ENCODE measurements around the gene C1QB. TPM values are rescaled to one million over a fixed set of nuclear protein-coding genes. Genes with fewer than 3 reads are reported as not detected.

Gene C1QB
- total and polyA plus RNA-seq, 2 donors (not counting 1 experiment from before 2014, with no cell fraction given): 0.16 TPM; not detected in 1

DNA sequence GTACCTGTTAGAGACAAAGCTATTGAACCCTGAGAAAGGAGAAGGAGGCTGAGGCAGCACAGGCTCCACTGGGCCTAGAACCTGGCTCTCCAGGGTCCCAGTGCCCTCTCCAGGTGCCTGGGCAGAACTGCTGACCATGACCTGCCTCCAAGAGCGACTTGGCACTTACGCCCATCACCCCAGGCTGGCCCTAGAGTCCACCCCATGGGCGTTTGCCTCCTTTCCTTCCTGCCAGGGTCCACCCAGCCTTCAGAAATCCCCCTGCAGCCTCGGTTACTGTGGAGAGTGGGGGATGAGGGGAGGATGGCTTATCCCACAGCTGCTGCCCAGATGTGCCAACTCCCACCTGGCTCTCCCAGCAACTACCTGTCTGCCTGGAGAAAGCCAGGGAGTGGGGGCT is 31.3 kb upstream of the C1QB start:
- Histone ChIP-seq H3K9ac (ENCODE audit: low read length) (no peak overlapping the region), H3K27me3 (replicated peaks in 1 of 4; ENCODE audit: control extremely low read depth in 1 of 4, control insufficient read depth in 3 of 4, insufficient read depth in 4 of 4, low read length in 3 of 4) (peaks cover 0 to 11% (median 2%) of the 10 kb centered on the region in 4 experiments), H2AFZ (ENCODE audit: insufficient read depth, low read depth, low read length, poor library complexity, severe bottlenecking) (no peak overlapping the region), H3K36me3 (replicated peaks in 1 of 2; ENCODE audit: control extremely low read depth in 1 of 2, control insufficient read depth in 1 of 2, extremely low read depth in 1 of 2, insufficient read depth in 2 of 2, low read length in 1 of 2) (no peaks in the 10 kb centered on the region), H3K4me3 (ENCODE audit: control extremely low read depth in 1 of 5, extremely low read depth in 1 of 5, insufficient read depth in 1 of 5, low read depth in 2 of 5, low read length in 4 of 5) (no peak overlapping the region), H3K9me3 (ENCODE audit: control extremely low read depth in 1 of 3, control insufficient read depth in 2 of 3, insufficient read depth in 1 of 3, low read length in 2 of 3) (no peaks in the 10 kb centered on the region), H4K20me1 (ENCODE audit: control insufficient read depth, insufficient read depth, low read length, poor library complexity, severe bottlenecking) (no peaks in the 10 kb centered on the region), H3K4me1 (ENCODE audit: control insufficient read depth in 2 of 2, insufficient read depth in 2 of 2, low read length in 2 of 2) (no peaks in the 10 kb centered on the region), H3K4me2 (replicated peaks; ENCODE audit: low read depth, low read length, poor library complexity, severe bottlenecking) (no peak overlapping the region), H3K79me2 (ENCODE audit: control insufficient read depth, insufficient read depth, low read length) (no peaks in the 10 kb centered on the region), H3K27ac (ENCODE audit: low read length in 2 of 2) (no peak overlapping the region)
- WGBS (ENCODE audit: insufficient coverage): 60% methylated on average over 3 of the region's 4 CpGs
- no peak for TF ChIP-seq EZH2 (IDR thresholded peaks at IDR 0.05; ENCODE audit: borderline replicate concordance, insufficient read depth, low read depth, low read length, poor library complexity, severe bottlenecking)
- TF ChIP-seq, protein P1, sequence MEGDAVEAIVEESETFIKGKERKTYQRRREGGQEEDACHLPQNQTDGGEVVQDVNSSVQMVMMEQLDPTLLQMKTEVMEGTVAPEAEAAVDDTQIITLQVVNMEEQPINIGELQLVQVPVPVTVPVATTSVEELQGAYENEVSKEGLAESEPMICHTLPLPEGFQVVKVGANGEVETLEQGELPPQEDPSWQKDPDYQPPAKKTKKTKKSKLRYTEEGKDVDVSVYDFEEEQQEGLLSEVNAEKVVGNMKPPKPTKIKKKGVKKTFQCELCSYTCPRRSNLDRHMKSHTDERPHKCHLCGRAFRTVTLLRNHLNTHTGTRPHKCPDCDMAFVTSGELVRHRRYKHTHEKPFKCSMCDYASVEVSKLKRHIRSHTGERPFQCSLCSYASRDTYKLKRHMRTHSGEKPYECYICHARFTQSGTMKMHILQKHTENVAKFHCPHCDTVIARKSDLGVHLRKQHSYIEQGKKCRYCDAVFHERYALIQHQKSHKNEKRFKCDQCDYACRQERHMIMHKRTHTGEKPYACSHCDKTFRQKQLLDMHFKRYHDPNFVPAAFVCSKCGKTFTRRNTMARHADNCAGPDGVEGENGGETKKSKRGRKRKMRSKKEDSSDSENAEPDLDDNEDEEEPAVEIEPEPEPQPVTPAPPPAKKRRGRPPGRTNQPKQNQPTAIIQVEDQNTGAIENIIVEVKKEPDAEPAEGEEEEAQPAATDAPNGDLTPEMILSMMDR (IDR thresholded peaks at IDR 0.05): no peak
- Mint-ChIP-seq H3K27me3 (peaks cover 43% of the 10 kb centered on the region), H3K4me3 (no peak overlapping the region), H3K27ac (no peak overlapping the region), H3K9me3 (ENCODE audit: insufficient read depth) (no peaks in the 10 kb centered on the region), H3K4me1 (no peaks in the 10 kb centered on the region)
- DNase-seq (no peak), ATAC-seq (ENCODE audit: low read depth) (no peak)
- ChIA-PET CTCF (no interaction called here), POLR2A (no interaction called here)
- intact Hi-C loops (cut with micrococcal nuclease): no loop called here

DNA sequence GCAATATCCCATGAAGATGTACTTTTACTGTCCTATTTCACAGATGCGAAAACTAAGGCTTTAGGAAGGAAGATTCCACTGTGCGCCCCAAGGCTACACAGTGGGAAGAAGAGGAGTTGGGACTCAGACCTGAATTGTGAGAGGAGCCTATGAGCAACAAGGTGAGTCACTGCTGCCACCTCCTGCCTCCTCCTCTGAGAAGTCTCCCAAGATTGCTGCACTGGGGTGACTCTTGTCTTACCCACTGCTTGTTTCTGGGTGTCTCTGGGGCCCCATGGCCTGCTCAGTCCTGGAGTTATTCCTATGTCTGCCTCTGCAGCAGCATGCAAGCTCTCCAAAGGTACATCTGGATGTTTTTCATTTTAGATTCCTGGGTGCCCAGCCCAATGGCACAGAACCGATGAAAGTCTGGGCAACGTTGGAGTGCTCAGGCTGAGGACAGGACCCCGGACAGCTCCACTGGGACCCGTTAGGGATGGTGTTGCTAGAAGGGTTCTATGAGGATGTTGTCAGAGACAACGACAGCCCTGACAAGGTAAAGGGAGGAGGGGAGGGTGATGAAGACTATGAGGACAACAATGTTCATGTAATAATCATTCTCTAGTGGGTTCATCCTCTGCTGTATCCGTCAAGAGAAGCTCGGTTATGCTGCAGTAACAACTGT is 27.6 kb upstream of the C1QB start:
- POLR2A ChIA-PET: no interaction called here
- H3K27me3 Mint-ChIP-seq: peaks cover 48% of the 10 kb centered on the region
- Histone ChIP-seq H3K4me1 (ENCODE audit: control insufficient read depth in 2 of 2, insufficient read depth in 2 of 2, low read length in 2 of 2) (no peaks in the 10 kb centered on the region), H3K9ac (ENCODE audit: low read length) (no peak overlapping the region), H3K36me3 (replicated peaks in 1 of 2; ENCODE audit: control extremely low read depth in 1 of 2, control insufficient read depth in 1 of 2, extremely low read depth in 1 of 2, insufficient read depth in 2 of 2, low read length in 1 of 2) (no peaks in the 10 kb centered on the region), H4K20me1 (ENCODE audit: control insufficient read depth, insufficient read depth, low read length, poor library complexity, severe bottlenecking) (no peaks in the 10 kb centered on the region), H3K27me3 (replicated peaks in 1 of 4; ENCODE audit: control extremely low read depth in 1 of 4, control insufficient read depth in 3 of 4, insufficient read depth in 4 of 4, low read length in 3 of 4) (peaks cover 0 to 8% (median 2%) of the 10 kb centered on the region in 4 experiments), H3K4me2 (replicated peaks; ENCODE audit: low read depth, low read length, poor library complexity, severe bottlenecking) (no peak overlapping the region), H3K4me3 (ENCODE audit: control extremely low read depth in 1 of 5, extremely low read depth in 1 of 5, insufficient read depth in 1 of 5, low read depth in 2 of 5, low read length in 4 of 5) (no peak overlapping the region), H3K27ac (ENCODE audit: low read length in 2 of 2) (no peak overlapping the region), H2AFZ (ENCODE audit: insufficient read depth, low read depth, low read length, poor library complexity, severe bottlenecking) (no peak overlapping the region), H3K79me2 (ENCODE audit: control insufficient read depth, insufficient read depth, low read length) (no peaks in the 10 kb centered on the region), H3K9me3 (ENCODE audit: control extremely low read depth in 1 of 3, control insufficient read depth in 2 of 3, insufficient read depth in 1 of 3, low read length in 2 of 3) (no peaks in the 10 kb centered on the region)
- CTCF ChIA-PET: no interaction called here
- no peak overlapping the region for H3K4me3 Mint-ChIP-seq
- H3K9me3 Mint-ChIP-seq (ENCODE audit: insufficient read depth): no peaks in the 10 kb centered on the region
- no peak for ATAC-seq (ENCODE audit: low read depth)
- no peak for TF ChIP-seq EZH2 (IDR thresholded peaks at IDR 0.05; ENCODE audit: borderline replicate concordance, insufficient read depth, low read depth, low read length, poor library complexity, severe bottlenecking)
- TF ChIP-seq, protein P1 (IDR thresholded peaks at IDR 0.05): no peak
- H3K4me1 Mint-ChIP-seq: no peaks in the 10 kb centered on the region
- H3K27ac Mint-ChIP-seq: no peak overlapping the region
- DNase-seq: no peak
- 33% methylated on average over 8 of the region's 9 CpGs for WGBS (ENCODE audit: insufficient coverage)
- intact Hi-C loops (cut with micrococcal nuclease): no loop called here

Data from B cell (primary cell).